ENCODE measurements around the gene TRPM3. TPM values are rescaled to one million over a fixed set of nuclear protein-coding genes. Genes with fewer than 3 reads are reported as not detected.
"Not testable (repeated sequence)": the region's sequence is repeated elsewhere in the genome, so short reads cannot be mapped to it uniquely, and the experiment has no call there.

TRPM3 gene
- total RNA-seq, 1 donor from 2014 or later, result not detected

GRCh38 chr9:70641031-70641430, 480.4 kb downstream of the TRPM3 start:
- H3K9me3 Mint-ChIP-seq, result no peaks in the 10 kb centered on the region
- no peak overlapping the region for H3K27ac Mint-ChIP-seq
- intact Hi-C loops (cut with micrococcal nuclease), result loop anchor here (5.0 kb wide), 1 partner anchor 1631 kb away; no protein-coding TSS in a partner anchor
- H3K27me3 Mint-ChIP-seq, result peaks cover 18% of the 10 kb centered on the region
- H3K4me3 Mint-ChIP-seq, result no peak overlapping the region
- TF ChIP-seq, protein P1, sequence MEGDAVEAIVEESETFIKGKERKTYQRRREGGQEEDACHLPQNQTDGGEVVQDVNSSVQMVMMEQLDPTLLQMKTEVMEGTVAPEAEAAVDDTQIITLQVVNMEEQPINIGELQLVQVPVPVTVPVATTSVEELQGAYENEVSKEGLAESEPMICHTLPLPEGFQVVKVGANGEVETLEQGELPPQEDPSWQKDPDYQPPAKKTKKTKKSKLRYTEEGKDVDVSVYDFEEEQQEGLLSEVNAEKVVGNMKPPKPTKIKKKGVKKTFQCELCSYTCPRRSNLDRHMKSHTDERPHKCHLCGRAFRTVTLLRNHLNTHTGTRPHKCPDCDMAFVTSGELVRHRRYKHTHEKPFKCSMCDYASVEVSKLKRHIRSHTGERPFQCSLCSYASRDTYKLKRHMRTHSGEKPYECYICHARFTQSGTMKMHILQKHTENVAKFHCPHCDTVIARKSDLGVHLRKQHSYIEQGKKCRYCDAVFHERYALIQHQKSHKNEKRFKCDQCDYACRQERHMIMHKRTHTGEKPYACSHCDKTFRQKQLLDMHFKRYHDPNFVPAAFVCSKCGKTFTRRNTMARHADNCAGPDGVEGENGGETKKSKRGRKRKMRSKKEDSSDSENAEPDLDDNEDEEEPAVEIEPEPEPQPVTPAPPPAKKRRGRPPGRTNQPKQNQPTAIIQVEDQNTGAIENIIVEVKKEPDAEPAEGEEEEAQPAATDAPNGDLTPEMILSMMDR (IDR thresholded peaks at IDR 0.05), result no peak
- DNase-seq, result no peak
- POLR2A ChIA-PET, result no interaction called here
- CTCF ChIA-PET, result interaction anchor here (0.6 to 1.0 kb wide), 2 partner anchors 692 to 1631 kb away, joined by 3 read pairs; no protein-coding TSS in a partner anchor
- no peak for ATAC-seq (ENCODE audit: low read depth)
- no peaks in the 10 kb centered on the region for H3K4me1 Mint-ChIP-seq
- H3K36me3 Mint-ChIP-seq (ENCODE audit: low read depth), result no peaks in the 10 kb centered on the region

- ATAC-seq (ENCODE audit: low read depth) (no peak), DNase-seq (no peak)
- Mint-ChIP-seq H3K36me3 (ENCODE audit: low read depth) (no peaks in the 10 kb centered on the region), H3K4me1 (no peaks in the 10 kb centered on the region), H3K4me3 (no peak overlapping the region), H3K27me3 (peaks cover 18% of the 10 kb centered on the region), H3K9me3 (no peaks in the 10 kb centered on the region), H3K27ac (no peak overlapping the region)
- ChIA-PET POLR2A (no interaction called here), CTCF (interaction anchor here (0.6 to 1.1 kb wide), 4 partner anchors 609 to 1632 kb away, joined by 3 to 4 read pairs (median 3); no protein-coding TSS in a partner anchor)
- TF ChIP-seq, protein P1 (IDR thresholded peaks at IDR 0.05), result no peak
- intact Hi-C loops (cut with micrococcal nuclease), result loop anchor here (5.0 kb wide), 1 partner anchor 1632 kb away; no protein-coding TSS in a partner anchor
Measured at GRCh38 chr9:70639853-70640814, 481.3 kb downstream of the TRPM3 start.

DNA sequence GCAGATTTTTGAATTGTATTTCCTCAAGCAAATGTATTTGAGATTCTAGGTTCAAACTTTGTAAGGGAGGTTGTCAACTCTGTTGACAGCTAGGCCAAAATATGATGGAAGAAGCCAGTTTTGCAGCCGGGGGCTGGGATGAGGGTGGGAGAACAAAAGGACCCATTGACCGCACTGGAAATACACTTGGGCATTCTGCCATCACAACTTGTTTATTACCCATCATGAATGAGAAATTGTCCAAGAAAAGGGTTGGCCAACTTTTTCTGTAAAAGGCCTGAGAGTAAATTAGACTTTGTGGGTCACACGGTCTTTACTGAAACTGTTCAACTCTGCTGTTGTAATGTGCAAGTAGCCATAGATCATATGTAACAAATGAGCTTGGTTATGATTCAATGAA, 485.6 kb downstream of the TRPM3 start:
- DNase-seq (no peak), ATAC-seq (ENCODE audit: low read depth) (no peak)
- Mint-ChIP-seq H3K27ac (no peak overlapping the region), H3K36me3 (ENCODE audit: low read depth) (no peaks in the 10 kb centered on the region), H3K27me3 (peaks cover 7% of the 10 kb centered on the region), H3K4me3 (no peak overlapping the region), H3K9me3 (no peaks in the 10 kb centered on the region), H3K4me1 (no peaks in the 10 kb centered on the region)
- ChIA-PET POLR2A (no interaction called here), CTCF (no interaction called here)
- TF ChIP-seq, protein P1 (IDR thresholded peaks at IDR 0.05), result no peak
- intact Hi-C loops (cut with micrococcal nuclease), result no loop called here

GRCh38 chr9:70634696-70635095, 486.7 kb downstream of the TRPM3 start:
- no peaks in the 10 kb centered on the region for H3K9me3 Mint-ChIP-seq
- TF ChIP-seq, protein P1 (IDR thresholded peaks at IDR 0.05), result no peak
- POLR2A ChIA-PET, result no interaction called here
- intact Hi-C loops (cut with micrococcal nuclease), result no loop called here
- no peak overlapping the region for H3K27ac Mint-ChIP-seq
- H3K4me1 Mint-ChIP-seq, result no peaks in the 10 kb centered on the region
- ATAC-seq (ENCODE audit: low read depth) (no peak), DNase-seq (no peak)
- CTCF ChIA-PET, result no interaction called here
- peaks cover 6% of the 10 kb centered on the region for H3K27me3 Mint-ChIP-seq
- H3K36me3 Mint-ChIP-seq (ENCODE audit: low read depth), result no peaks in the 10 kb centered on the region
- no peak overlapping the region for H3K4me3 Mint-ChIP-seq

DNA sequence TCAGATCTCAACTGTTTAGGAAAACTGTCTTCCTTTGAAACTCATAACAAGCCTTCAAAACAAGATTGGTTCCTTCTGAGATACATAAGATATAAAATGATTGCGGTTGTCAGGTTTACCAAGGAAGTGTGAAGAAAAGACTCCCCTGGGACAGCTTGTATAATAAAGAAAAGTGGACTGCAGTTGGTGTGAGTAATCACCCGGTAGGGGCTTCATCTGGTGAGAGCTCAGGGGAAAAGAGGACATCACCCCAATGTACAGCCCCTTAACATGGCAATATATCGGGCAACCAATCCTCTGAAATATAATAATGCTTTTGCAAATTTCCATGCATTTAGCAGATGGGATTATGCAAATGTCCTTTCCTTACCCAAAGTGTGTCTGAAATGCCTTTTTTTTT, 490.4 kb downstream of the TRPM3 start:
- DNase-seq, result no peak
- Mint-ChIP-seq H3K36me3 (ENCODE audit: low read depth) (no peaks in the 10 kb centered on the region), H3K4me1 (no peaks in the 10 kb centered on the region), H3K9me3 (no peaks in the 10 kb centered on the region), H3K27ac (no peak overlapping the region), H3K4me3 (no peak overlapping the region), H3K27me3 (peaks cover 6% of the 10 kb centered on the region)
- intact Hi-C loops (cut with micrococcal nuclease), result no loop called here
- ChIA-PET POLR2A (no interaction called here), CTCF (no interaction called here)
- TF ChIP-seq, protein P1 (IDR thresholded peaks at IDR 0.05), result no peak
- no peak for ATAC-seq (ENCODE audit: low read depth)

DNA sequence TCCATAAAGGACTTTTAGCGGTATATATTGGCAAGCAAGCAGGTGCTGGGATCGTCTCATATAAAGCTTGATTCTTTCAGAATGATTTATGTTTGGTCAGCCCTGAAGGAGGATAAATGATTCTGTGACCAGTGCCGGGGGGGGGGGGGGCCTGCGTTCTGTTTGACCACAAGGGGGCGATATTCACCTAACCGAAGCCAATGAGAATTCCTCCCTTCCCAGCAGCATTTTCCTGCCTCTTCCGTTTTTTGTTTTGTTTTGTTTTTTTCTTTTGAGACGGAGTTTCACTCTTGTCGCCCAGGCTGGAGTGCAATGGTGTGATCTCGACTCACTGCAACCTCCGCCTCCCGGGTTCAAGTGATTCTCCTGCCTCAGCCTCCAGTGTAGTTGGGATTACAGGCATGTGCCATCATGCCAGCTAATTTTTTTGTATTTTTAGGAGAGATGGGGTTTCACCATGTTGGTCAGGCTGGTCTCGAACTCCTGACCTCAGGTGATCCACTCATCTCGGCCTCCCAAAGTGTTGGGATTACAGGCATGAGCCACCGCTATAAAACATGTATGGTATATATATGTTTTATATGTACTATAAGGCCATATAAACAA, 492.2 kb downstream of the TRPM3 start:
- H3K27ac Mint-ChIP-seq; H3K4me1 Mint-ChIP-seq; POLR2A ChIA-PET; H3K9me3 Mint-ChIP-seq; H3K4me3 Mint-ChIP-seq; intact Hi-C loops (cut with micrococcal nuclease); H3K36me3 Mint-ChIP-seq (ENCODE audit: low read depth); CTCF ChIA-PET; ATAC-seq (ENCODE audit: low read depth); H3K27me3 Mint-ChIP-seq; DNase-seq: not testable (repeated sequence)

Measured in activated B cell treated with CpG ODN at 0.5 μM for 24 hours (primary cell).